Measurements from ENCODE around the gene PSORS1C2. TPM values are rescaled to one million over a fixed set of nuclear protein-coding genes. Genes with fewer than 3 reads are reported as not detected.
A peak's percentile ranks its signal among the peaks of the same experiment; 100 is the strongest.

The PSORS1C2 gene
- total RNA-seq, 1 donor from 2014 or later = not detected

DNA sequence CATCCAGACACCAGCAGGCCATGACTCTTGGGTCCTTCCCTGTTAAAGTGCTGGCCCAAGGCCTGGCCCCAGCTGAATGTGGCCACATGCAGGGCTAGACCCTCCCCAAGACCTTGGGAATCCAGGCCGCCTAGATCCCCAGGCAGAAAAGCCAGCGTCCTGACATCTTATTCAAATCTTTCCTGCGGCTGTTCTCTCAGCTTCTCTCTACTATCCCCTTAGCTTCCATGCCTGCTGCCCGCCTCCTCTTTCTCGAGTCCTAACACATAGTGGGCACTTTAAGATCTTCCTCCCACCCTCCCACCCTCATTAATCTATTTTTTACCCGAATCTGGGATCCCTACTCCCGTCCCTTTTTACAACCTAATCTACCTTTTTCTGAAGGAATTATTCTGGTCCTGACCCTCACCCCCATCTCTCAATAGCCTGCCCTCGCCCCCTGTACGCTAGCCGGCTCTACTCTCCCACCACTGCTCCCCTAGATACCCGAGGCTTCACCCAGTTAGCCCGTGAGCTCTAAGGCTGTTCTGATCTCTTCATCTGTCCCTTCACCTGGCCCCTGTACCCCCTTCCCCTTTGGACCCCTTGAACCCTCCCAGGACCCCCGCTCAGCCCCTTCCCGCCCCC lies 18.8 kb upstream of the PSORS1C2 start, which contains the start of gene CCHCR1:
TSS of gene CCHCR1 (minus strand) at position 290 of the 627 bp plus-strand sequence. CDS start at position 88, 202 bp downstream.
- Mint-ChIP-seq H3K27me3 (ENCODE audit: low read depth) (no peaks in the 10 kb centered on the region), H3K27ac (peak within 1 kb of the TSS; percentile 85), H3K9me3 (no peaks in the 10 kb centered on the region), H3K4me1 (peaks cover 26% of the 10 kb centered on the region), H3K4me3 (peak within 1 kb of the TSS; percentile 77), H3K36me3 (peaks cover 8% of the 10 kb centered on the region)
- DNase-seq (ENCODE audit: low spot score in 2 of 2, unreplicated experiment in 2 of 2) = no peak
- TF ChIP-seq, protein P1, sequence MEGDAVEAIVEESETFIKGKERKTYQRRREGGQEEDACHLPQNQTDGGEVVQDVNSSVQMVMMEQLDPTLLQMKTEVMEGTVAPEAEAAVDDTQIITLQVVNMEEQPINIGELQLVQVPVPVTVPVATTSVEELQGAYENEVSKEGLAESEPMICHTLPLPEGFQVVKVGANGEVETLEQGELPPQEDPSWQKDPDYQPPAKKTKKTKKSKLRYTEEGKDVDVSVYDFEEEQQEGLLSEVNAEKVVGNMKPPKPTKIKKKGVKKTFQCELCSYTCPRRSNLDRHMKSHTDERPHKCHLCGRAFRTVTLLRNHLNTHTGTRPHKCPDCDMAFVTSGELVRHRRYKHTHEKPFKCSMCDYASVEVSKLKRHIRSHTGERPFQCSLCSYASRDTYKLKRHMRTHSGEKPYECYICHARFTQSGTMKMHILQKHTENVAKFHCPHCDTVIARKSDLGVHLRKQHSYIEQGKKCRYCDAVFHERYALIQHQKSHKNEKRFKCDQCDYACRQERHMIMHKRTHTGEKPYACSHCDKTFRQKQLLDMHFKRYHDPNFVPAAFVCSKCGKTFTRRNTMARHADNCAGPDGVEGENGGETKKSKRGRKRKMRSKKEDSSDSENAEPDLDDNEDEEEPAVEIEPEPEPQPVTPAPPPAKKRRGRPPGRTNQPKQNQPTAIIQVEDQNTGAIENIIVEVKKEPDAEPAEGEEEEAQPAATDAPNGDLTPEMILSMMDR (IDR thresholded peaks at IDR 0.05; ENCODE audit: unreplicated experiment) = no peak

DNA sequence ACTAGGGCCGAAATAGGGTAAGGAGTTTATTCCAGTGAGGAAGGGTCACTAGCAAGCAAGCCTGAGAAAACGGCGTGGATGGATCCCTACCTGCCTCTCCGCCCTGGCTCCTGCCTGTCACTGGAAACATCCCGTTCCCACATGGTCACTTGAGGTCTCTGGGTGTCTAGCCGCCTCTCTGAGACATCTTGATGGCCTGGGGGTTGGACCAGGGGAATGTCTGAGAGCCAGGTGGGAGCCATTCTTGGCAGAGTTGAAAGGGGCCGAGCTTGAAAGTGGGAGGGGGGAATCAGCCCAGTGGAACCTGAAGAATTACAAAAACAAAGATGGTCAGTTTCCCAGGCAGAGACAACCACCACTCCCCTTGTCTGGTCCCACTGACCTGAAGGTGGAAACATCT lies 17.8 kb upstream of the PSORS1C2 start:
- Mint-ChIP-seq H3K4me1 (peaks cover 26% of the 10 kb centered on the region), H3K36me3 (peaks cover 8% of the 10 kb centered on the region), H3K27ac (no peak overlapping the region), H3K27me3 (ENCODE audit: low read depth) (no peaks in the 10 kb centered on the region), H3K9me3 (no peaks in the 10 kb centered on the region), H3K4me3 (no peak overlapping the region)
- DNase-seq (ENCODE audit: low spot score in 2 of 2, unreplicated experiment in 2 of 2) = no peak
- TF ChIP-seq, protein P1 (IDR thresholded peaks at IDR 0.05; ENCODE audit: unreplicated experiment) = no peak

DNA sequence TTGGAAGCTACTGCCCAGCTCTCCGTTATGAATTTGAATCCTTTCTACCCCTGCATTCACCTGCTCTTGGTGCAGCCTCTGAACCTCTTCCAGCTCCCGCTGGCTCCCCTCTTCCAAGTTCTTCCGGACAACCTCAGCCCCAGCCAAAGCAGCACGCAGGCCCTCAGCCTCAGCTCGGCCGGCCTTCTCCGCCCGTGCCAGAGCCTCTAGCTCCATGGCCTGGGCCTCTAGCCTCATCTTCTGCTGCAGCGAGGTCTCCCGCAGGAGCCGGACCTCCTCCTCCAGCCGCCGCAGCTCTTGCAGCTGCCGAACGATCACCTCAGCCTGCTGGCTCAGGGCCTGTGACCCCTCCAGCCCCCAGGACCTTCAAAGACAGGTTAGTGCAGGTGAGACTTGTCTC lies 15.6 kb upstream of the PSORS1C2 start:
- H3K9me3 Mint-ChIP-seq = no peaks in the 10 kb centered on the region
- no peaks in the 10 kb centered on the region for H3K27me3 Mint-ChIP-seq (ENCODE audit: low read depth)
- H3K27ac Mint-ChIP-seq = no peak overlapping the region
- no peak for DNase-seq (ENCODE audit: low spot score in 2 of 2, unreplicated experiment in 2 of 2)
- H3K36me3 Mint-ChIP-seq = peaks cover 16% of the 10 kb centered on the region
- peaks cover 21% of the 10 kb centered on the region for H3K4me1 Mint-ChIP-seq
- TF ChIP-seq, protein P1 (IDR thresholded peaks at IDR 0.05; ENCODE audit: unreplicated experiment) = no peak
- H3K4me3 Mint-ChIP-seq = no peak overlapping the region

DNA sequence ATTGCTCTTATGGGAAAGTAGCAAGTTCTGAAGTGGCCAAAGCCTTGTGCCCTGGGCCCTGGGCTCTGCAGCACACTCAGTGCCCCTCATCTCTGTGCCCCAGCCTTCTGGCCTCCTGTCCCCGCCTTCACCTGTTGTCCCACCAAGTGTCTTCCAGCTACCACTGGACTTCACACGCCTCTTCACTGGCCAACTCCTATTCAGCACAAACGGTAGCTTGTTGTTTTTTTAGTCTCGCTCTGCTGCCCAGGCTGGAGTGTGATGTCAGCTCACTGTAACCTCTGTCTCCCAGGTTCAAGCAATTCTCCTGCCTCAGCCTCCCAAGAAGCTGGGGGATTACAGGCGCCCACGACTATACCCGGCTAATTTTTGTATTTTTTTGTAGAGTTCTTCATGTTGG lies 13.9 kb upstream of the PSORS1C2 start:
- H3K27ac Mint-ChIP-seq = no peak overlapping the region
- no peak for DNase-seq (ENCODE audit: low spot score in 2 of 2, unreplicated experiment in 2 of 2)
- TF ChIP-seq, protein P1 (IDR thresholded peaks at IDR 0.05; ENCODE audit: unreplicated experiment) = no peak
- H3K4me3 Mint-ChIP-seq = no peak overlapping the region
- H3K4me1 Mint-ChIP-seq = peaks cover 8% of the 10 kb centered on the region
- peaks cover 20% of the 10 kb centered on the region for H3K36me3 Mint-ChIP-seq
- no peaks in the 10 kb centered on the region for H3K9me3 Mint-ChIP-seq
- no peaks in the 10 kb centered on the region for H3K27me3 Mint-ChIP-seq (ENCODE audit: low read depth)

DNA sequence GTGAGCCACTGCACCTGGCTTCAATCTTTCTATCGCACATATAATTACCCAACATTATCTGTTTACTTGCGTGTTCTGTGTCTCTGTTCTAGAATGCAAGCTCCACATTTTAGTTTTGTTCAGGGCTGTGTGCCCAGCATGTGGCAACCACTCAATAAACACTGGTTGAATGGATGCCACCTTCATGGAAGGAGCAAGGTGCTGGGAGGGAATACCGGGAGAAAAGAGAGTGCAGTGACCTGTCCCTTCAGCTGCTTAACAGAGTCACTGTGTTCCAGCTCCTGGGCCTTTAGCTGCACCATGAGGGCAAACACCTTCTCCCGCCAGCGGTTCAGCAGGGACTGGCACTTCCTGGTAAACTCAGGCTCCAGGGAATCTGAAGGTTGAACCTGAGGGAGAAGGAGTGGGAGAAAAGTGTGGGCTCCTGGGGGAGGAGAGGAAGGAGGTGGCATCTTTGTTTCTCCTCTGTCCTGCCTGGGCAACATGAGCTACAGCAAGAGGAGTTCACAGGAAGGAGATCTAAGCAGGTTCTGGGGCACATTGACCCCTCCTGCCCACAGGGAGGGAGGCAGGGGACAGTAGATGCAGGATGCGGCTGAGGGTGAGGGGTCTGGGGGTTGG lies 11.1 kb upstream of the PSORS1C2 start:
- no peak for DNase-seq (ENCODE audit: low spot score in 2 of 2, unreplicated experiment in 2 of 2)
- Mint-ChIP-seq H3K36me3 (peaks cover 27% of the 10 kb centered on the region), H3K9me3 (no peaks in the 10 kb centered on the region), H3K27ac (no peak overlapping the region), H3K27me3 (ENCODE audit: low read depth) (no peaks in the 10 kb centered on the region), H3K4me3 (no peak overlapping the region), H3K4me1 (no peaks in the 10 kb centered on the region)
- TF ChIP-seq, protein P1 (IDR thresholded peaks at IDR 0.05; ENCODE audit: unreplicated experiment) = no peak

Measured in mesothelial cell of epicardium (in vitro differentiated cells).